Measurements from ENCODE around the gene TOMM6.

TOMM6 gene

GRCh38 chr6:41814629-41815028 is 27.1 kb downstream of the TOMM6 start:
- Histone ChIP-seq H3K4me1 (ENCODE audit: control insufficient read depth, insufficient read depth, low read depth, low read length) (no peaks in the 10 kb centered on the region), H4K8ac (ENCODE audit: low read length) (no peak overlapping the region), H2AK5ac (ENCODE audit: low read length, severe bottlenecking) (no peak overlapping the region), H3K18ac (ENCODE audit: low read depth in 1 of 2, low read length in 2 of 2) (no peak overlapping the region), H2AFZ (ENCODE audit: low read depth, low read length) (no peak overlapping the region), H3K9me3 (ENCODE audit: control insufficient read depth, low read length) (no peaks in the 10 kb centered on the region), H3K23ac (ENCODE audit: low read length in 2 of 2) (no peak overlapping the region), H2BK15ac (ENCODE audit: low read depth, poor library complexity, severe bottlenecking) (no peak overlapping the region), H3K9ac (ENCODE audit: low read length) (no peak overlapping the region), H2BK120ac (ENCODE audit: low read depth, low read length) (no peak overlapping the region), H3K4me2 (ENCODE audit: low read length, poor library complexity, severe bottlenecking) (no peak overlapping the region), H2BK12ac (ENCODE audit: low read length in 2 of 2) (no peak overlapping the region), H3K36me3 (ENCODE audit: control insufficient read depth in 1 of 2, insufficient read depth in 2 of 2, low read depth in 1 of 2, low read length in 2 of 2) (no peaks in the 10 kb centered on the region), H4K91ac (ENCODE audit: low read length) (no peak overlapping the region), H3K4ac (ENCODE audit: low read depth in 1 of 2, low read length in 2 of 2) (no peak overlapping the region), H3K14ac (ENCODE audit: low read length in 2 of 2) (no peak overlapping the region), H3K79me1 (replicated peaks; ENCODE audit: low read length, poor library complexity, severe bottlenecking) (peaks cover 1% of the 10 kb centered on the region), H3K4me3 (ENCODE audit: insufficient read depth in 1 of 2, low read depth in 1 of 2, low read length in 2 of 2) (no peak overlapping the region), H2BK5ac (ENCODE audit: low read depth, low read length, poor library complexity, severe bottlenecking) (no peak overlapping the region), H3K27ac (ENCODE audit: low read length, poor library complexity, severe bottlenecking) (no peak overlapping the region), H3K27me3 (ENCODE audit: control insufficient read depth in 1 of 2, insufficient read depth in 1 of 2, low read length in 2 of 2) (no peaks in the 10 kb centered on the region)
- no peak for DNase-seq
- 93% methylated on average over 4 of the region's 4 CpGs for WGBS

- H3K4me2 ChIP-seq (ENCODE audit: low read length, poor library complexity, severe bottlenecking), result no peak overlapping the region
- no peak overlapping the region for H3K18ac ChIP-seq (ENCODE audit: low read depth in 1 of 2, low read length in 2 of 2)
- H3K4ac ChIP-seq (ENCODE audit: low read depth in 1 of 2, low read length in 2 of 2), result no peak overlapping the region
- no peaks in the 10 kb centered on the region for H3K9me3 ChIP-seq (ENCODE audit: control insufficient read depth, low read length)
- H2AFZ ChIP-seq (ENCODE audit: low read depth, low read length), result no peak overlapping the region
- H2BK12ac ChIP-seq (ENCODE audit: low read length in 2 of 2), result no peak overlapping the region
- H2BK15ac ChIP-seq (ENCODE audit: low read depth, poor library complexity, severe bottlenecking), result no peak overlapping the region
- no peak overlapping the region for H3K9ac ChIP-seq (ENCODE audit: low read length)
- no peak overlapping the region for H3K14ac ChIP-seq (ENCODE audit: low read length in 2 of 2)
- no peaks in the 10 kb centered on the region for H3K4me1 ChIP-seq (ENCODE audit: control insufficient read depth, insufficient read depth, low read depth, low read length)
- H3K27ac ChIP-seq (ENCODE audit: low read length, poor library complexity, severe bottlenecking), result no peak overlapping the region
- H3K4me3 ChIP-seq (ENCODE audit: insufficient read depth in 1 of 2, low read depth in 1 of 2, low read length in 2 of 2), result no peak overlapping the region
- H3K27me3 ChIP-seq (ENCODE audit: control insufficient read depth in 1 of 2, insufficient read depth in 1 of 2, low read length in 2 of 2), result no peaks in the 10 kb centered on the region
- H3K36me3 ChIP-seq (ENCODE audit: control insufficient read depth in 1 of 2, insufficient read depth in 2 of 2, low read depth in 1 of 2, low read length in 2 of 2), result no peaks in the 10 kb centered on the region
- H2AK5ac ChIP-seq (ENCODE audit: low read length, severe bottlenecking), result no peak overlapping the region
- H3K23ac ChIP-seq (ENCODE audit: low read length in 2 of 2), result no peak overlapping the region
- no peak for DNase-seq
- 95% methylated on average over 1 of the region's 1 CpG for WGBS
- no peak overlapping the region for H4K91ac ChIP-seq (ENCODE audit: low read length)
- H3K79me1 ChIP-seq (replicated peaks; ENCODE audit: low read length, poor library complexity, severe bottlenecking), result peaks cover 1% of the 10 kb centered on the region
- no peak overlapping the region for H4K8ac ChIP-seq (ENCODE audit: low read length)
- no peak overlapping the region for H2BK5ac ChIP-seq (ENCODE audit: low read depth, low read length, poor library complexity, severe bottlenecking)
- no peak overlapping the region for H2BK120ac ChIP-seq (ENCODE audit: low read depth, low read length)
Measured at GRCh38 chr6:41815587-41815986, 28.1 kb downstream of the TOMM6 start.

GRCh38 chr6:41818271-41819054 is 31.0 kb downstream of the TOMM6 start:
- Histone ChIP-seq H3K27ac (ENCODE audit: low read length, poor library complexity, severe bottlenecking) (no peak overlapping the region), H3K79me1 (replicated peaks; ENCODE audit: low read length, poor library complexity, severe bottlenecking) (peaks cover 1% of the 10 kb centered on the region), H3K9ac (ENCODE audit: low read length) (no peak overlapping the region), H3K18ac (ENCODE audit: low read depth in 1 of 2, low read length in 2 of 2) (peak overlapping the region in 1 of 2 experiments; percentile 11), H4K8ac (ENCODE audit: low read length) (no peak overlapping the region), H2BK5ac (ENCODE audit: low read depth, low read length, poor library complexity, severe bottlenecking) (no peak overlapping the region), H3K4me1 (ENCODE audit: control insufficient read depth, insufficient read depth, low read depth, low read length) (no peaks in the 10 kb centered on the region), H3K4me3 (ENCODE audit: insufficient read depth in 1 of 2, low read depth in 1 of 2, low read length in 2 of 2) (no peak overlapping the region), H3K4me2 (ENCODE audit: low read length, poor library complexity, severe bottlenecking) (no peak overlapping the region), H3K36me3 (ENCODE audit: control insufficient read depth in 1 of 2, insufficient read depth in 2 of 2, low read depth in 1 of 2, low read length in 2 of 2) (no peaks in the 10 kb centered on the region), H2BK120ac (ENCODE audit: low read depth, low read length) (no peak overlapping the region), H4K91ac (ENCODE audit: low read length) (no peak overlapping the region), H3K27me3 (ENCODE audit: control insufficient read depth in 1 of 2, insufficient read depth in 1 of 2, low read length in 2 of 2) (no peaks in the 10 kb centered on the region), H2AK5ac (ENCODE audit: low read length, severe bottlenecking) (no peak overlapping the region), H2BK15ac (ENCODE audit: low read depth, poor library complexity, severe bottlenecking) (no peak overlapping the region), H3K9me3 (ENCODE audit: control insufficient read depth, low read length) (no peaks in the 10 kb centered on the region), H2AFZ (ENCODE audit: low read depth, low read length) (no peak overlapping the region), H3K23ac (ENCODE audit: low read length in 2 of 2) (no peak overlapping the region), H3K14ac (ENCODE audit: low read length in 2 of 2) (no peak overlapping the region), H2BK12ac (ENCODE audit: low read length in 2 of 2) (peak overlapping the region in 1 of 2 experiments; percentile 1), H3K4ac (ENCODE audit: low read depth in 1 of 2, low read length in 2 of 2) (no peak overlapping the region)
- WGBS, result 71% methylated on average over 2 of the region's 4 CpGs
- DNase-seq, result peak; percentile 51

GRCh38 chr6:41821266-41821665 is 33.8 kb downstream of the TOMM6 start:
- WGBS, result 95% methylated on average over 3 of the region's 4 CpGs
- H3K4me1 ChIP-seq (ENCODE audit: control insufficient read depth, insufficient read depth, low read depth, low read length), result peaks cover 2% of the 10 kb centered on the region

More at GRCh38 chr6:41821266-41821665, 33.8 kb downstream of the TOMM6 start:
- no peak overlapping the region for H3K4ac ChIP-seq (ENCODE audit: low read depth in 1 of 2, low read length in 2 of 2)
- H3K27ac ChIP-seq (ENCODE audit: low read length, poor library complexity, severe bottlenecking), result no peak overlapping the region
- no peak overlapping the region for H2BK5ac ChIP-seq (ENCODE audit: low read depth, low read length, poor library complexity, severe bottlenecking)
- no peak overlapping the region for H4K91ac ChIP-seq (ENCODE audit: low read length)
- H3K79me1 ChIP-seq (replicated peaks; ENCODE audit: low read length, poor library complexity, severe bottlenecking), result peaks cover 3% of the 10 kb centered on the region
- H3K36me3 ChIP-seq (ENCODE audit: control insufficient read depth in 1 of 2, insufficient read depth in 2 of 2, low read depth in 1 of 2, low read length in 2 of 2), result no peaks in the 10 kb centered on the region
- H3K4me2 ChIP-seq (ENCODE audit: low read length, poor library complexity, severe bottlenecking), result no peak overlapping the region
- H2BK15ac ChIP-seq (ENCODE audit: low read depth, poor library complexity, severe bottlenecking), result no peak overlapping the region
- H3K27me3 ChIP-seq (ENCODE audit: control insufficient read depth in 1 of 2, insufficient read depth in 1 of 2, low read length in 2 of 2), result no peaks in the 10 kb centered on the region
- no peak overlapping the region for H3K4me3 ChIP-seq (ENCODE audit: insufficient read depth in 1 of 2, low read depth in 1 of 2, low read length in 2 of 2)
- H3K18ac ChIP-seq (ENCODE audit: low read depth in 1 of 2, low read length in 2 of 2), result no peak overlapping the region
- H2AK5ac ChIP-seq (ENCODE audit: low read length, severe bottlenecking), result no peak overlapping the region
- H2BK120ac ChIP-seq (ENCODE audit: low read depth, low read length), result no peak overlapping the region
- no peak overlapping the region for H2BK12ac ChIP-seq (ENCODE audit: low read length in 2 of 2)
- H2AFZ ChIP-seq (ENCODE audit: low read depth, low read length), result no peak overlapping the region
- H3K14ac ChIP-seq (ENCODE audit: low read length in 2 of 2), result no peak overlapping the region
- no peak overlapping the region for H3K23ac ChIP-seq (ENCODE audit: low read length in 2 of 2)
- no peak overlapping the region for H4K8ac ChIP-seq (ENCODE audit: low read length)
- DNase-seq, result no peak
- H3K9ac ChIP-seq (ENCODE audit: low read length), result no peak overlapping the region
- no peaks in the 10 kb centered on the region for H3K9me3 ChIP-seq (ENCODE audit: control insufficient read depth, low read length)
